Measurements from ENCODE around the gene NFKB2.

NFKB2 gene

GRCh38 chr10:102449321-102450123, 54.0 kb downstream of the NFKB2 start:
- no peak for TF ChIP-seq SIN3A (IDR thresholded peaks at IDR 0.05; ENCODE audit: borderline replicate concordance, insufficient read depth, low read length)
- no peak for TF ChIP-seq REST (IDR thresholded peaks at IDR 0.05; ENCODE audit: insufficient read depth in 1 of 2, low read depth in 2 of 2, low read length in 2 of 2)

GRCh38 chr10:102450124-102450373, 54.5 kb downstream of the NFKB2 start:
- no peak for TF ChIP-seq TAF1 (IDR thresholded peaks at IDR 0.05; ENCODE audit: borderline replicate concordance, insufficient read depth, low read length)

- no peak for TF ChIP-seq SIN3A (IDR thresholded peaks at IDR 0.05; ENCODE audit: borderline replicate concordance, insufficient read depth, low read length)
- TF ChIP-seq REST (IDR thresholded peaks at IDR 0.05; ENCODE audit: insufficient read depth in 1 of 2, low read depth in 2 of 2, low read length in 2 of 2) = no peak
- no peak for TF ChIP-seq POLR2AphosphoS5 (IDR thresholded peaks at IDR 0.05; ENCODE audit: low read depth, low read length)
- peak; percentile 66; the same call in 1 of the 2 replicates for TF ChIP-seq TAF1 (IDR thresholded peaks at IDR 0.05; ENCODE audit: borderline replicate concordance, insufficient read depth, low read length)
- TF ChIP-seq FOXP2 (optimal IDR thresholded peaks at IDR 0.05; ENCODE audit: borderline replicate concordance, extremely low read depth, extremely low read length, insufficient read depth) = peak; percentile 84
These were observed 55.0 kb downstream of the NFKB2 start for GRCh38 chr10:102450374-102451104.

GRCh38 chr10:102451105-102451969, 55.8 kb downstream of the NFKB2 start, which contains the start of gene C10orf95:
C10orf95 (minus strand) TSS chr10:102451543; CDS start chr10:102451093, 450 bp downstream.
- no peak for TF ChIP-seq REST (IDR thresholded peaks at IDR 0.05; ENCODE audit: insufficient read depth in 1 of 2, low read depth in 2 of 2, low read length in 2 of 2)
